Heart right ventricle (tissue), 16 donors: ENCODE results near the gene SULT1A2. TPM values are rescaled to one million over a fixed set of nuclear protein-coding genes. Genes with fewer than 3 reads are reported as not detected.
"Not testable (repeated sequence)": the region's sequence is repeated elsewhere in the genome, so short reads cannot be mapped to it uniquely, and the experiment has no call there.

Source experiments
- ATAC-seq, 8 donors: fragments of 200-7000 bp; cut with Tn5 transposase; one replicate each; pipeline ENCODE4 v1.9.1; 2020; ENCODE audit warnings: mild to moderate bottlenecking in 8 of 8, moderate library complexity in 8 of 8, moderate number of reproducible peaks in 1 of 8
- DNase-seq, 2 donors: peaks; one replicate each; pipeline ENCODE4 v3.0.0-alpha.2; 2020
- H3K27ac ChIP-seq, 10 donors: fragments of 200-600 bp; sonication (generic) in 2 of 10; one replicate each; pipeline versions ENCODE4 v1.5.0 to v1.8.0; 2020 to 2022; ENCODE audit warnings: mild to moderate bottlenecking in 3 of 10
- H3K27me3 ChIP-seq, 7 donors: fragments of 200-600 bp; one replicate each; pipeline ENCODE4 v1.8.0; 2021 to 2022; ENCODE audit warnings: mild to moderate bottlenecking in 2 of 7
- H3K36me3 ChIP-seq, 9 donors: fragments of 200-600 bp; sonication (generic) in 1 of 9; one replicate each; pipeline versions ENCODE4 v1.5.0 to v1.8.0; 2020 to 2022; ENCODE audit warnings: mild to moderate bottlenecking in 2 of 9
- H3K4me1 ChIP-seq, 9 donors: fragments of 200-600 bp; sonication (generic) in 1 of 9; one replicate each; pipeline versions ENCODE4 v1.5.0 to v1.8.0; 2020 to 2022; ENCODE audit warnings: mild to moderate bottlenecking in 4 of 9
- H3K4me3 ChIP-seq, 10 donors: fragments of 200-600 bp; sonication (generic) in 2 of 10; one replicate each; pipeline versions ENCODE4 v1.5.0 to v1.8.0; 2020 to 2022; ENCODE audit warnings: mild to moderate bottlenecking in 7 of 10, moderate library complexity in 2 of 10
- H3K9me3 ChIP-seq, 11 donors: fragments of 200-600 bp in 10 of 11; sonication (generic) in 2 of 11; one replicate each; pipeline versions ENCODE4 v1.5.0 to v1.8.0; 2013 to 2022; ENCODE audit warnings: mild to moderate bottlenecking in 2 of 11, control low read depth in 1 of 11, moderate library complexity in 1 of 11
- WGBS, 2 donors: extraction: QIAGEN DNeasy Blood & Tissue Kit; methylation state at CpG; one replicate each; pipeline ENCODE4 v1.1.7; 2013; ENCODE audit warnings: inconsistent platforms in 1 of 2; 5-methylcytosine and 5-hydroxymethylcytosine counted together
- intact Hi-C, 10 donors: fragments of 100-400 bp; cut with DNase I; formaldehyde crosslinking; loops; one replicate each; pipeline versions ENCODE4 v1.11.1 to v1.14.2; 2022
- polyA plus RNA-seq, 2 donors: library from polyadenylated mRNA; stranded (reverse); fragments of 200-250 nt; gene quantifications; one replicate each; pipeline ENCODE4 v1.2.3, GENCODE V29; 2013
- total RNA-seq, 10 donors: library from RNA; stranded (reverse); fragmentation: NEBNext Ultra II Directional in 3 of 10; extraction: Animal tissue kit (Norgen Biotek cat#: 25700) in 3 of 10; gene quantifications; one replicate each; pipeline versions ENCODE4 v1.2.1 to v1.2.4, GENCODE V29; 2021 to 2023
- TF ChIP-seq, protein P1 (sequence below), 9 donors: fragments of 200-600 bp; sonication (generic) in 2 of 9; IDR thresholded peaks; one replicate each; pipeline versions ENCODE4 v1.5.0 to v1.8.0; 2021 to 2022; ENCODE audit warnings: antibody characterized with exemption in 9 of 9, mild to moderate bottlenecking in 5 of 9, moderate library complexity in 1 of 9
- donor health status: Arrhythmogenic right ventricular cardiomyopathy.
- donor health status: ischemic (EF 13 %, LVEDD 7.1; RV severe dilation, severe dysfunction).
- donor health status: healthy with polysubstance abuse.
- donor health status: DM: no; HTN: yes; CAD: no.
- donor health status: DM: no; HTN: no; CAD: no.
- donor health status: ischemic (EF 25% LVEDD 6.9; RV normal size, moderate dysfunction).
- donor health status: ischemic (EF 25% LVEDD 5.7; RV mildly dilated, moderate dysfunction).
- donor health status: healthy.
- donor health status: DM: yes; HTN: yes; CAD: no.
- donor health status: Ischemic cardiomyopathy.
- donor health status: ischemic (EF 35%, LVEDD 5.7; RV mildly dilated, moderate dysfunction).
- donor health status: nonischemic (EF 11% LVEDD 7.7; RV severe dilation, severe dysfunction).
- donor health status: DM: yes; HTN: yes; CAD: no.
- donor health status: PGD.
- donor health status: ischemic (EF 29% LVEDD 5.4; RV normal size, mild dysfunction).
- donor health status: nonischemic (EF 23%, LVEDD 6.1; RV moderate dilation, normal function).

Gene SULT1A2
- total and polyA plus RNA-seq, 12 donors = 0.24 to 1.7 (median 0.64) TPM

DNA sequence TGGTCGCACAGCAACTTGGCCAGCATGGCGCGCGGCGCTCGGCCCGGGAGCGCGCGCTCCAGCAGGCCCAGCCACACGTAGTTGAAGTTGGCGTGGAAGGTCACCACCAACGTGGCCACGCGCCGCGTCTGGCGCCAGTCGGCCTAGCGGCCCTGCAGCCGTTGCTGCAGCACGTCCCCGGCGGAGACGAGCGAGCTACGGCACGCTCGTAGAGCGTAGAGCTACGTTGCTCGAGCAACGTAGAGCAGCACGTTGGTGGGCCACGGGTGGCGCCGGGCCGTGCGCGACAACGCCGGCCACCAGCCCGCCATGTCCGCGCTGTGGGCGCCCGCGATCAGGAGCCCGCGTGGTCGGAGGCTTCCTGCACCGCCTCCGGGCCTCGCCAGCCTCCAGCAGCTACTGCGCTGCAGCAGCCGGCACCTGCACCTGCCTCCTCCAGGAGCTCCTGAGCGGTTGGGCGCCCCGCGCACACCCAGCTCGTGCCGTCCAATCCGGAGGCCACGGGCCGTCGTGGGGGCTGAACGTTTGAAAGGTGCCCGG lies 26.4 kb upstream of the SULT1A2 start:
- Histone ChIP-seq H3K36me3 (peaks cover 0 to 13% (median 0%) of the 10 kb centered on the region in 9 donors), H3K27me3 (peaks cover 0 to 7% (median 4%) of the 10 kb centered on the region in 7 donors), H3K27ac (peak overlapping the region in 9 of 10 donors; percentile 1 to 58 (median 52)), H3K9me3 (no peaks in the 10 kb centered on the region), H3K4me1 (peaks cover 0 to 19% (median 0%) of the 10 kb centered on the region in 9 donors), H3K4me3 (peak overlapping the region; percentile 25 to 68 (median 52))
- 2 to 3% methylated on average over 68 of the region's 68 CpGs for WGBS, 2 donors
- ATAC-seq = peak; percentile 75 to 91 (median 87)
- TF ChIP-seq, protein P1, sequence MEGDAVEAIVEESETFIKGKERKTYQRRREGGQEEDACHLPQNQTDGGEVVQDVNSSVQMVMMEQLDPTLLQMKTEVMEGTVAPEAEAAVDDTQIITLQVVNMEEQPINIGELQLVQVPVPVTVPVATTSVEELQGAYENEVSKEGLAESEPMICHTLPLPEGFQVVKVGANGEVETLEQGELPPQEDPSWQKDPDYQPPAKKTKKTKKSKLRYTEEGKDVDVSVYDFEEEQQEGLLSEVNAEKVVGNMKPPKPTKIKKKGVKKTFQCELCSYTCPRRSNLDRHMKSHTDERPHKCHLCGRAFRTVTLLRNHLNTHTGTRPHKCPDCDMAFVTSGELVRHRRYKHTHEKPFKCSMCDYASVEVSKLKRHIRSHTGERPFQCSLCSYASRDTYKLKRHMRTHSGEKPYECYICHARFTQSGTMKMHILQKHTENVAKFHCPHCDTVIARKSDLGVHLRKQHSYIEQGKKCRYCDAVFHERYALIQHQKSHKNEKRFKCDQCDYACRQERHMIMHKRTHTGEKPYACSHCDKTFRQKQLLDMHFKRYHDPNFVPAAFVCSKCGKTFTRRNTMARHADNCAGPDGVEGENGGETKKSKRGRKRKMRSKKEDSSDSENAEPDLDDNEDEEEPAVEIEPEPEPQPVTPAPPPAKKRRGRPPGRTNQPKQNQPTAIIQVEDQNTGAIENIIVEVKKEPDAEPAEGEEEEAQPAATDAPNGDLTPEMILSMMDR (IDR thresholded peaks at IDR 0.05) = no peak
- DNase-seq = peak in 1 of 2 donors; percentile 49
- intact Hi-C loops = no loop called here

- H3K27me3 ChIP-seq, DNase-seq, intact Hi-C loops, H3K9me3 ChIP-seq: not testable (repeated sequence)
- peak overlapping the region; percentile 25 to 68 (median 52) for H3K4me3 ChIP-seq
- peak; percentile 20 to 57 (median 44) for ATAC-seq
- H3K36me3 ChIP-seq = peaks cover 0 to 13% (median 0%) of the 10 kb centered on the region in 9 donors
- peak overlapping the region in 8 of 10 donors; percentile 1 to 58 (median 52) for H3K27ac ChIP-seq
- peaks cover 0 to 19% (median 0%) of the 10 kb centered on the region in 9 donors for H3K4me1 ChIP-seq
- 48 to 51% methylated on average over 24 of the region's 24 CpGs for WGBS, 2 donors
Observed at GRCh38 chr16:28622532-28623171, 25.8 kb upstream of the SULT1A2 start.

DNA sequence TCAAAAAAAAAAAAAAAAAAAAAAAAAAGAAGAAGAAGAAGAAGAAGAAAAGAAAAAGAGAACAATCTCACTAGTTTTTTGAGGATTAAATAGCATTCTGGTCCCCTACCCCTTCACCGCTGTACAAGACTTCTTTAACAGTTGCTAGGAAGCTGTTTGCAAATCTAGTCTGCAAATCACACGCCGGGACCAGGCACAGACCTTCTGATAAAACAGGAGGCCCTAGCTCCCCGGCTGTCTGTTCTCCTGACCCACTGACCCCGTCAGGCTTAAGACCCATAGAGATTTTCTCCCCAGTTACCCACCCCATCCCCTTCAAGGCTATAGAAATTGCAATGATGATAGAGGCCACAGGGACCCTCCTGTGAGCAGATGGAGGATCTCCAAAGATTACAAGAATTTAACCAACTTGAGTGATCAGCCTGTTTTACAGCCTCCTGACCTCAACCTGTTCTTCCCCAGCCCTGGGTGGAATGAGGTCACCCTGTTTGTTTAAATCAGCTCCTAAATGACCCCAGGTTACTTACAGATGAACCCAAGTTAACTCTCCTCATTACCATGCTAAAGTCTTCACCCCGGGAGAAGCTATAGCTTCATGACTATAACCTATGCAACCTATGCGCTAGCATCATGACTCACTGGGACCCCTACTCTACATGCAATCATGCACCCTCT lies 24.8 kb upstream of the SULT1A2 start:
- TF ChIP-seq, protein P1 (IDR thresholded peaks at IDR 0.05) = no peak
- peaks cover 0 to 26% (median 0%) of the 10 kb centered on the region in 9 donors for H3K4me1 ChIP-seq
- ATAC-seq (no peak), DNase-seq (no peak)
- H3K4me3 ChIP-seq = no peak overlapping the region
- intact Hi-C loops = no loop called here
- no peaks in the 10 kb centered on the region for H3K9me3 ChIP-seq
- peaks cover 0 to 13% (median 0%) of the 10 kb centered on the region in 9 donors for H3K36me3 ChIP-seq
- peaks cover 0 to 7% (median 4%) of the 10 kb centered on the region in 7 donors for H3K27me3 ChIP-seq
- no peak overlapping the region for H3K27ac ChIP-seq
- 70 to 73% methylated on average over 7 of the region's 7 CpGs for WGBS, 2 donors

DNA sequence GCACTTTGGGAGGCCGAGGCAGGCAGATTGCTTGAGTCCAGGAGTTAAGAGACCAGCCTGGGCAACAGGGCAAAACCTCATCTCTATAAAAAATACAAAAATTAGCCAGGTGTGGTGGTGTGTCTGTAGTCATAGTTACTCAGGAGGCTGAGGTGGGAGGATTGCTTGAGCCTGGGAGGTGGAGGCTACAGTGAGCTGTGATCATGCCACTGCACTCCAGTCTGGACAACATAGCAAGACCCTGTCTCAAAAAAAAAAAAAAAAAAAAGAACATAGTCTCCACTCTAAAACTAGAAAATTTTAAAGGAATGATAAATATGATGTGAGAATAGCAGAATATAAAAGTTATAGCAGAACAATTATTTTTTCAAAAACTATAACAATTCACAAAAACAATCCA lies 23.5 kb upstream of the SULT1A2 start:
- H3K4me3 ChIP-seq, H3K27me3 ChIP-seq, H3K9me3 ChIP-seq, ATAC-seq, DNase-seq, H3K27ac ChIP-seq, intact Hi-C loops: not testable (repeated sequence)
- Histone ChIP-seq H3K4me1 (peaks cover 0 to 26% (median 0%) of the 10 kb centered on the region in 9 donors), H3K36me3 (peaks cover 0 to 13% (median 0%) of the 10 kb centered on the region in 9 donors)
- 76 to 89% methylated on average over 1 of the region's 1 CpG for WGBS, 2 donors

DNA sequence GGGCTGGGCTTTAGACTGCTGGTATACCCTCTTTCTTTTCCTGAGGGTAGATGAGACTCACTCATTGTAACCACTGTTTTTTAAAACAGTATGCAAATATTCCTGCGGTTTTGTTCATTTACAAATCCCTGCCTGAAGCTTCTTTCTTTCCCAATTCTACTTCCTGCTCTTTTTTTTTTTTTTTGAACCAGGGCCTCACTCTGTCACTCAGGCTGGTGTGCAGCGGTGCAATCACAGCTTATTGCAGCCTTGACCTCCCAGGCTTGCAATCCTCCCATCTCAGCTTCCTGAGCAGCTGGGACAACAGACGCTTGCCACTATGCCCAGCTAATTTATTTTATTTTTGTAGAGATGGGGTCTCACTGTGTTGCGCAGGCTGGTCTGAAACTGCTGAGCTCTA lies 21.0 kb upstream of the SULT1A2 start:
- intact Hi-C loops = loop anchor here in 6 of 10 donors (5.0 kb wide), 4 partner anchors 66 to 341 kb away; partner anchors contain the start of genes APOBR (in 3 of the 6), CLN3 (in 3 of the 6), NUPR1 (in 1 of the 6) and SGF29 (in 1 of the 6)
- 56 to 59% methylated on average over 4 of the region's 4 CpGs for WGBS, 2 donors
- Histone ChIP-seq H3K36me3 (peaks cover 0 to 13% (median 0%) of the 10 kb centered on the region in 9 donors), H3K4me1 (peaks cover 0 to 18% (median 0%) of the 10 kb centered on the region in 9 donors), H3K27me3 (no peaks in the 10 kb centered on the region), H3K27ac (no peak overlapping the region), H3K9me3 (no peaks in the 10 kb centered on the region), H3K4me3 (no peak overlapping the region)
- no peak for ATAC-seq
- TF ChIP-seq, protein P1 (IDR thresholded peaks at IDR 0.05) = no peak
- DNase-seq = no peak
